SK-N-SH (cell line): Measurements from ENCODE around the gene PLA2G12B.
"Not testable (repeated sequence)": the region's sequence is repeated elsewhere in the genome, so short reads cannot be mapped to it uniquely, and the experiment has no call there.

Experiments
- CHD2 ChIP-seq: fragments of 150-350 bp; IDR thresholded peaks from 2 replicates; pipeline ENCODE4 v1.6.1; 2018; ENCODE audit warnings: low read length; ENCODE audit not compliant: partially characterized antibody
- CTCF ChIP-seq: fragments of 200-600 bp; sonication (generic); IDR thresholded peaks from 2 replicates; pipeline ENCODE4 v1.6.1; 2017; ENCODE audit warnings: antibody characterized with exemption, mild to moderate bottlenecking, moderate library complexity
- EP300 ChIP-seq, 2 experiments: IDR thresholded peaks; 2 replicates each; pipeline versions ENCODE4 v1.4.0 to v1.6.1; 2012; ENCODE audit warnings: borderline replicate concordance in 1 of 2, low read depth in 1 of 2, low read length in 1 of 2
- GABPA ChIP-seq: IDR thresholded peaks from 2 replicates; pipeline ENCODE4 v1.4.0; 2012; ENCODE audit warnings: low read depth, mild to moderate bottlenecking
- GATA2 ChIP-seq: sonication (generic); formaldehyde crosslinking; IDR thresholded peaks from 2 replicates; pipeline ENCODE4 v1.5.0; 2020; ENCODE audit warnings: mild to moderate bottlenecking, missing genetic modification reagents
- IRF3 ChIP-seq: fragments of 150-350 bp; IDR thresholded peaks from 2 replicates; pipeline ENCODE4 v1.6.1; 2016; ENCODE audit warnings: mild to moderate bottlenecking, low read depth, low read length
- MAX ChIP-seq: IDR thresholded peaks from 2 replicates; pipeline ENCODE4 v1.4.0; 2012; ENCODE audit warnings: low read depth
- MXI1 ChIP-seq: IDR thresholded peaks from 2 replicates; pipeline ENCODE4 v1.6.1; 2012; ENCODE audit warnings: mild to moderate bottlenecking, low read depth, low read length, improper control_type of control experiment
- NRF1 ChIP-seq: IDR thresholded peaks from 2 replicates; pipeline ENCODE4 v1.6.1; 2012; ENCODE audit warnings: low read depth, mild to moderate bottlenecking, low read length
- POLR2AphosphoS5 ChIP-seq: IDR thresholded peaks from 2 replicates; pipeline ENCODE4 v1.6.1; 2012; ENCODE audit warnings: low read depth, low read length
- REST ChIP-seq: IDR thresholded peaks from 2 replicates; pipeline ENCODE4 v1.6.1; 2012; ENCODE audit warnings: mild to moderate bottlenecking, low read depth, low read length, moderate library complexity
- TEAD4 ChIP-seq: IDR thresholded peaks from 2 replicates; pipeline ENCODE4 v1.4.0; 2012; ENCODE audit warnings: mild to moderate bottlenecking, borderline replicate concordance; ENCODE audit not compliant: insufficient read depth
- YY1 ChIP-seq: IDR thresholded peaks from 2 replicates; pipeline ENCODE4 v1.4.0; 2012; ENCODE audit warnings: low read depth, mild to moderate bottlenecking

- TF ChIP-seq MXI1; POLR2AphosphoS5; NRF1; MAX; CTCF; EP300 (IDR thresholded peaks at IDR 0.05; ENCODE audit: borderline replicate concordance in 1 of 2, low read depth in 1 of 2, low read length in 1 of 2); YY1; IRF3; TEAD4; CHD2; GATA2 (CRISPR knock-in tag); REST; GABPA: not testable (repeated sequence)
Observed at GRCh38 chr10:72903941-72904446, 50.6 kb downstream of the PLA2G12B start.
